Natural killer cell (primary cell): ENCODE results near the gene NTM. TPM values are rescaled to one million over a fixed set of nuclear protein-coding genes. Genes with fewer than 3 reads are reported as not detected.
"Not testable (repeated sequence)": the region's sequence is repeated elsewhere in the genome, so short reads cannot be mapped to it uniquely, and the experiment has no call there.

ENCODE experiments used
- ATAC-seq, 3 donors: fragments of 150-1000 bp in 2 of 3; fragments of 200-7000 bp in 1 of 3; cut with Tn5 transposase; 1 replicate in 1 of 3; 2 replicates in 2 of 3; pipeline ENCODE4 v1.10.0; 2021; ENCODE audit warnings: mild to moderate bottlenecking in 2 of 3, moderate library complexity in 2 of 3
- DNase-seq, 2 donors: peaks; one replicate each; pipeline versions ENCODE4 v3.0.0 to v3.0.0-alpha.2; 2013 to 2021; ENCODE audit warnings: mixed read lengths in 1 of 2
- H3K27ac ChIP-seq: one replicate; pipeline ENCODE4 v1.5.1; 2013; ENCODE audit warnings: mild to moderate bottlenecking, low read length
- H3K27me3 ChIP-seq: one replicate; pipeline ENCODE4 v1.6.1; 2013; ENCODE audit warnings: low read length; ENCODE audit not compliant: control insufficient read depth, insufficient read depth
- H3K36me3 ChIP-seq: one replicate; pipeline ENCODE4 v1.6.1; 2013; ENCODE audit warnings: low read length; ENCODE audit not compliant: control insufficient read depth, insufficient read depth
- H3K4me1 ChIP-seq: one replicate; pipeline ENCODE4 v1.6.1; 2013; ENCODE audit warnings: low read length; ENCODE audit not compliant: control insufficient read depth, insufficient read depth
- H3K4me3 ChIP-seq: one replicate; pipeline ENCODE4 v1.5.1; 2013; ENCODE audit warnings: low read length
- H3K9me3 ChIP-seq: one replicate; pipeline ENCODE4 v1.6.1; 2013; ENCODE audit warnings: low read length; ENCODE audit not compliant: control insufficient read depth, insufficient read depth
- H3K27ac Mint-ChIP-seq, 2 donors: one replicate each; pipeline ENCODE4 v1.8.0; 2022; ENCODE audit warnings: mild to moderate bottlenecking in 2 of 2, mixed read lengths in 2 of 2, moderate library complexity in 1 of 2
- H3K27me3 Mint-ChIP-seq, 2 donors: one replicate each; pipeline ENCODE4 v1.8.0; 2022; ENCODE audit warnings: low read depth in 2 of 2, mixed read lengths in 2 of 2
- H3K36me3 Mint-ChIP-seq: one replicate; pipeline ENCODE4 v1.8.0; 2022; ENCODE audit warnings: mixed read lengths
- H3K4me1 Mint-ChIP-seq, 2 donors: one replicate each; pipeline ENCODE4 v1.8.0; 2022; ENCODE audit warnings: mixed read lengths in 2 of 2
- H3K4me3 Mint-ChIP-seq: one replicate; pipeline ENCODE4 v1.8.0; 2022; ENCODE audit warnings: mild to moderate bottlenecking, moderate library complexity, mixed read lengths
- H3K9me3 Mint-ChIP-seq, 2 donors: one replicate each; pipeline ENCODE4 v1.8.0; 2022; ENCODE audit warnings: mixed read lengths in 2 of 2
- WGBS: methylation state at CpG from one replicate; pipeline ENCODE4 v1.1.7; 2013; ENCODE audit warnings: missing lambda C conversion rate; ENCODE audit not compliant: insufficient coverage; 5-methylcytosine and 5-hydroxymethylcytosine counted together
- intact Hi-C: fragments of 100-400 bp; cut with micrococcal nuclease; formaldehyde crosslinking; loops from one replicate; pipeline ENCODE4 v1.14.2; 2022
- total RNA-seq, 4 donors: library from RNA; stranded (reverse); fragments of 120-200 nt in 1 of 4; gene quantifications; one replicate each; pipeline versions ENCODE4 v1.2.3 to v1.2.4, GENCODE V29; 2013 to 2022
- TF ChIP-seq, protein P1 (sequence below): fragments of 200-600 bp; IDR thresholded peaks from one replicate; pipeline ENCODE4 v1.8.0; 2022; ENCODE audit warnings: antibody characterized with exemption

NTM gene
- total RNA-seq, 3 donors from 2014 or later (not counting 1 experiment from before 2014, with no cell fraction given): not detected

DNA sequence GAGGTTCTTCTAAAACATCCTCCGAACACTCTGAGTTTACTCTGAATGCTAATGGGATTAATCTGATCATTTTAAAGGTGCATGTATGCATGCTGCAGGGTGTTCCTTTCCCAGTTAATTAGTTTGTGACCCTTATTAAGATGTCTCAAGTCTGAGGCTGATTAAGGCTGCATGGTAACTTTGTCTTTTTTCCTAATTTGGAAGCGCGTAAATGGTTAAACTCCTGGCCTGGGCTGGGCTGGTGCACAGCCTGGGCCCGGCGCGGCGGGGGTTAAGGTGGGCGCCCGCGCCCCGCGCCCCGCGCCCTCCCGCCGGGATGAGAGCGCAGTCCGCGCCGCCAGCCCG is 539.7 kb downstream of the NTM start:
- Histone ChIP-seq H3K27ac (no peak overlapping the region), H3K9me3 (no peaks in the 10 kb centered on the region), H3K4me1 (no peaks in the 10 kb centered on the region), H3K36me3 (no peaks in the 10 kb centered on the region), H3K4me3 (no peak overlapping the region), H3K27me3 (peaks cover 7% of the 10 kb centered on the region)
- Mint-ChIP-seq H3K36me3 (no peaks in the 10 kb centered on the region), H3K9me3 (no peaks in the 10 kb centered on the region), H3K27me3 (peaks cover 18 to 24% of the 10 kb centered on the region in 2 donors), H3K4me3 (no peak overlapping the region), H3K4me1 (no peaks in the 10 kb centered on the region), H3K27ac (no peak overlapping the region)
- no peak for DNase-seq
- intact Hi-C loops: no loop called here
- TF ChIP-seq, protein P1, sequence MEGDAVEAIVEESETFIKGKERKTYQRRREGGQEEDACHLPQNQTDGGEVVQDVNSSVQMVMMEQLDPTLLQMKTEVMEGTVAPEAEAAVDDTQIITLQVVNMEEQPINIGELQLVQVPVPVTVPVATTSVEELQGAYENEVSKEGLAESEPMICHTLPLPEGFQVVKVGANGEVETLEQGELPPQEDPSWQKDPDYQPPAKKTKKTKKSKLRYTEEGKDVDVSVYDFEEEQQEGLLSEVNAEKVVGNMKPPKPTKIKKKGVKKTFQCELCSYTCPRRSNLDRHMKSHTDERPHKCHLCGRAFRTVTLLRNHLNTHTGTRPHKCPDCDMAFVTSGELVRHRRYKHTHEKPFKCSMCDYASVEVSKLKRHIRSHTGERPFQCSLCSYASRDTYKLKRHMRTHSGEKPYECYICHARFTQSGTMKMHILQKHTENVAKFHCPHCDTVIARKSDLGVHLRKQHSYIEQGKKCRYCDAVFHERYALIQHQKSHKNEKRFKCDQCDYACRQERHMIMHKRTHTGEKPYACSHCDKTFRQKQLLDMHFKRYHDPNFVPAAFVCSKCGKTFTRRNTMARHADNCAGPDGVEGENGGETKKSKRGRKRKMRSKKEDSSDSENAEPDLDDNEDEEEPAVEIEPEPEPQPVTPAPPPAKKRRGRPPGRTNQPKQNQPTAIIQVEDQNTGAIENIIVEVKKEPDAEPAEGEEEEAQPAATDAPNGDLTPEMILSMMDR: no peak
- 12% methylated on average over 21 of the region's 21 CpGs for WGBS
- no peak for ATAC-seq

- Mint-ChIP-seq H3K4me1 (no peaks in the 10 kb centered on the region), H3K27ac (no peak overlapping the region), H3K9me3 (peaks cover 0 to 2% of the 10 kb centered on the region in 2 donors), H3K27me3 (peaks cover 18 to 24% of the 10 kb centered on the region in 2 donors), H3K36me3 (no peaks in the 10 kb centered on the region), H3K4me3 (no peak overlapping the region)
- no peak overlapping the region for H3K27ac ChIP-seq
- 3% methylated on average over 103 of the region's 105 CpGs for WGBS
- H3K27me3 ChIP-seq: peaks cover 7% of the 10 kb centered on the region
- H3K9me3 ChIP-seq: no peaks in the 10 kb centered on the region
- H3K4me3 ChIP-seq: no peak overlapping the region
- no peaks in the 10 kb centered on the region for H3K36me3 ChIP-seq
- DNase-seq: no peak
- TF ChIP-seq, protein P1: no peak
- no peaks in the 10 kb centered on the region for H3K4me1 ChIP-seq
- ATAC-seq: no peak
- intact Hi-C loops: no loop called here
Observed at GRCh38 chr11:131910523-131911387, 540.3 kb downstream of the NTM start.

DNA sequence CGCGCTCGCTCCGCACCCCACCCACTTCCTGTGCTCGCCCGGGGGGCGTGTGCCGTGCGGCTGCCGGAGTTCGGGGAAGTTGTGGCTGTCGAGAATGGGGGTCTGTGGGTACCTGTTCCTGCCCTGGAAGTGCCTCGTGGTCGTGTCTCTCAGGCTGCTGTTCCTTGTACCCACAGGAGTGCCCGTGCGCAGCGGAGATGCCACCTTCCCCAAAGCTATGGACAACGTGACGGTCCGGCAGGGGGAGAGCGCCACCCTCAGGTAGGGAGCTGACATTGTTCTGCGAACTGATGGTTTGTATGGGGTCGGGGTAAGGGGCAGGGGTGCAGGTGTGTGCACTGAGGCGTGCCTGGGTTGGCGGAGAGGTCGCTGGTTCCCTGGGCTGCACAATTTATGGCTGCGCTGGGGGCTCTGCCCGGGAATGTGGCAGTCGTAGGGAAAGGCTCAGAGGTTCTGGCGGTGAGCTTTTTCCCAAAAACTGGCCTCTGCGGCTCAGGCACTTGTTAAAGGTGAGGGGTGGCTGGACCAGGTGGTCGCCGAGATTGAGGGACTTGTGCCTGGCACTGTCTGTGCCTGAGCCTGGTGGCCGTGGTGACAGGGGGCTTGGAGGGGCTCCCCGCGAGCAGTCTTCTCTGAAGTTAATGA is 541.1 kb downstream of the NTM start:
- peaks cover 18 to 24% of the 10 kb centered on the region in 2 donors for H3K27me3 Mint-ChIP-seq
- DNase-seq, H3K36me3 Mint-ChIP-seq, H3K9me3 Mint-ChIP-seq, H3K4me1 ChIP-seq, H3K27ac ChIP-seq, H3K36me3 ChIP-seq, H3K4me3 Mint-ChIP-seq, H3K27me3 ChIP-seq, H3K4me1 Mint-ChIP-seq, H3K9me3 ChIP-seq, intact Hi-C loops, H3K4me3 ChIP-seq, H3K27ac Mint-ChIP-seq, ATAC-seq: not testable (repeated sequence)
- WGBS: 17% methylated on average over 26 of the region's 36 CpGs

- H3K4me3 Mint-ChIP-seq: no peak overlapping the region
- intact Hi-C loops: no loop called here
- H3K9me3 Mint-ChIP-seq: peaks cover 0 to 2% of the 10 kb centered on the region in 2 donors
- TF ChIP-seq, protein P1: no peak
- no peaks in the 10 kb centered on the region for H3K36me3 ChIP-seq
- DNase-seq (no peak), ATAC-seq (no peak)
- H3K4me1 ChIP-seq: no peaks in the 10 kb centered on the region
- H3K4me1 Mint-ChIP-seq: no peaks in the 10 kb centered on the region
- peaks cover 18 to 24% of the 10 kb centered on the region in 2 donors for H3K27me3 Mint-ChIP-seq
- peaks cover 7% of the 10 kb centered on the region for H3K27me3 ChIP-seq
- H3K27ac Mint-ChIP-seq: no peak overlapping the region
- WGBS: 62% methylated on average over 6 of the region's 7 CpGs
- H3K9me3 ChIP-seq: no peaks in the 10 kb centered on the region
- no peak overlapping the region for H3K4me3 ChIP-seq
- no peaks in the 10 kb centered on the region for H3K36me3 Mint-ChIP-seq
- H3K27ac ChIP-seq: no peak overlapping the region
Observed at GRCh38 chr11:131912134-131912533, 541.7 kb downstream of the NTM start.
